ENCODE measurements around the gene TSEN54. TPM values are rescaled to one million over a fixed set of nuclear protein-coding genes. Genes with fewer than 3 reads are reported as not detected.

The TSEN54 gene
- 10 to 100 TPM; 15.4 to 31.2 (median 17.8) TPM for total RNA-seq

DNA sequence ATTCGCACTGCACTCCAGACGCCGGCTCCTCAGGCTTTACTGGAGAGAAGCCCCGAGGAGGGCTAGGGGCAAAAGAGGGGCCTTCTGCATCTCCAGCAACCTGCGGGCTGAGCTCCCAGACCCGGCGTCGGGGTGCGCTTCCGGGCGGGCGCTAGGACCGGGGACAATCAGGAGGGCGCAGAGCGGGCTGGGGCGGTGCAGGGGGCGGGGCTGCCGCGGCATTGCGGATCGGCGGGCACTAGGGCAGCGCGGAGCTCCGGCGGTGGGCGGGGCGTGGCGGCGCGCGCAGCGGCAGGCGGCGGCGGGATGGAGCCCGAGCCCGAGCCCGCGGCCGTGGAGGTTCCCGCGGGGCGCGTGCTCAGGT, at the start of gene TSEN54:
Gene TSEN54 (plus strand): TSS at position 274 of the 364 bp plus-strand sequence. CDS start 33 bp downstream, at position 307.
- peaks cover 33 to 46% of the 10 kb centered on the region in 2 donors for H3K4me1 ChIP-seq
- peak within 1 kb of the TSS; percentile 91 to 95 (median 93) for H3K27ac ChIP-seq
- in situ Hi-C loops (cut with MboI; ENCODE audit: low sequenced_read_pairs in 4 of 4), result loop anchor here in 1 of 4 donors (10.0 kb wide), 1 partner anchor 91 kb away; no protein-coding TSS in a partner anchor
- intact Hi-C loops (cut with DNase I; ENCODE audit: low total_unique reads), result loop anchor here (1.0 to 10.0 kb wide), 4 partner anchors 9 to 251 kb away; partner anchors contain the start of genes GGA3, LLGL2 and MRPS7
- no peaks in the 10 kb centered on the region for H3K27me3 ChIP-seq
- peak; percentile 37 to 57 for TF ChIP-seq POLR2A (IDR thresholded peaks at IDR 0.05)
- TF ChIP-seq, protein P1, sequence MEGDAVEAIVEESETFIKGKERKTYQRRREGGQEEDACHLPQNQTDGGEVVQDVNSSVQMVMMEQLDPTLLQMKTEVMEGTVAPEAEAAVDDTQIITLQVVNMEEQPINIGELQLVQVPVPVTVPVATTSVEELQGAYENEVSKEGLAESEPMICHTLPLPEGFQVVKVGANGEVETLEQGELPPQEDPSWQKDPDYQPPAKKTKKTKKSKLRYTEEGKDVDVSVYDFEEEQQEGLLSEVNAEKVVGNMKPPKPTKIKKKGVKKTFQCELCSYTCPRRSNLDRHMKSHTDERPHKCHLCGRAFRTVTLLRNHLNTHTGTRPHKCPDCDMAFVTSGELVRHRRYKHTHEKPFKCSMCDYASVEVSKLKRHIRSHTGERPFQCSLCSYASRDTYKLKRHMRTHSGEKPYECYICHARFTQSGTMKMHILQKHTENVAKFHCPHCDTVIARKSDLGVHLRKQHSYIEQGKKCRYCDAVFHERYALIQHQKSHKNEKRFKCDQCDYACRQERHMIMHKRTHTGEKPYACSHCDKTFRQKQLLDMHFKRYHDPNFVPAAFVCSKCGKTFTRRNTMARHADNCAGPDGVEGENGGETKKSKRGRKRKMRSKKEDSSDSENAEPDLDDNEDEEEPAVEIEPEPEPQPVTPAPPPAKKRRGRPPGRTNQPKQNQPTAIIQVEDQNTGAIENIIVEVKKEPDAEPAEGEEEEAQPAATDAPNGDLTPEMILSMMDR (IDR thresholded peaks at IDR 0.05 in 4 of 5, conservative IDR thresholded peaks at IDR 0.05 in 1 of 5), result no peak
- DNase-seq, result peak; percentile 86 to 91
- H3K36me3 ChIP-seq, result peaks cover 0 to 6% of the 10 kb centered on the region in 2 donors
- peak within 1 kb of the TSS; percentile 81 to 95 (median 90) for H3K4me3 ChIP-seq
- H3K9me3 ChIP-seq, result no peaks in the 10 kb centered on the region
- ATAC-seq, result peak; percentile 73 to 78

DNA sequence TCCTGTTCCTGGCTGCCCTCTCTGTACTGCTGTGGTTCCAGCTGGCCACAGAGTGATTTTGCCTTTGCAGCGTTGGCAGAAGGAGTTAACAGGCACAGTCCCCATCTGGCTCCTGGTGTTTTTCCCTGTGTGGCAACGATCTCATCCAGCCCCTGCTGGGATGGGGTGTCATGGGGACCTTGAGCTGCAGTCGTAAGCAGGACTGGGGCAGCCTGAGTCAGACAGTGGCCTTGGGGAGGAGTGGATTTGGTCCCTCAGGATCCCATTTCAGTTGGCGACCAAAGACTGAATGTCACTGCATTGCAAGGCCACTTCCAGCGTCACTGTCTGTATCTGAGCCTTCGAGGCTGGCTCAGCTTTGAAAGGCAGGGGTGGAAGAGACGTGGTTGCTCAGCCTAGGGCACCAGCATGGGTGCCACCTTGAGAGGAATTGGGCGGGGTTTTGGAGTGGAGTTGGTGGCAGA, 48.0 kb upstream of the TSEN54 start:
- DNase-seq (peak; percentile 63 to 93), ATAC-seq (peak; percentile 97 to 99)
- intact Hi-C loops (cut with DNase I; ENCODE audit: low total_unique reads), result no loop called here
- Histone ChIP-seq H3K27ac (peak overlapping the region; percentile 85 to 89 (median 87)), H3K4me3 (no peak overlapping the region), H3K9me3 (no peaks in the 10 kb centered on the region), H3K4me1 (peaks cover 24 to 33% of the 10 kb centered on the region in 2 donors), H3K27me3 (no peaks in the 10 kb centered on the region), H3K36me3 (no peaks in the 10 kb centered on the region)
- TF ChIP-seq POLR2A (IDR thresholded peaks at IDR 0.05), result peak; percentile 61 to 69
- TF ChIP-seq, protein P1 (IDR thresholded peaks at IDR 0.05 in 4 of 5, conservative IDR thresholded peaks at IDR 0.05 in 1 of 5), result no peak
- in situ Hi-C loops (cut with MboI; ENCODE audit: low sequenced_read_pairs in 4 of 4), result no loop called here

DNA sequence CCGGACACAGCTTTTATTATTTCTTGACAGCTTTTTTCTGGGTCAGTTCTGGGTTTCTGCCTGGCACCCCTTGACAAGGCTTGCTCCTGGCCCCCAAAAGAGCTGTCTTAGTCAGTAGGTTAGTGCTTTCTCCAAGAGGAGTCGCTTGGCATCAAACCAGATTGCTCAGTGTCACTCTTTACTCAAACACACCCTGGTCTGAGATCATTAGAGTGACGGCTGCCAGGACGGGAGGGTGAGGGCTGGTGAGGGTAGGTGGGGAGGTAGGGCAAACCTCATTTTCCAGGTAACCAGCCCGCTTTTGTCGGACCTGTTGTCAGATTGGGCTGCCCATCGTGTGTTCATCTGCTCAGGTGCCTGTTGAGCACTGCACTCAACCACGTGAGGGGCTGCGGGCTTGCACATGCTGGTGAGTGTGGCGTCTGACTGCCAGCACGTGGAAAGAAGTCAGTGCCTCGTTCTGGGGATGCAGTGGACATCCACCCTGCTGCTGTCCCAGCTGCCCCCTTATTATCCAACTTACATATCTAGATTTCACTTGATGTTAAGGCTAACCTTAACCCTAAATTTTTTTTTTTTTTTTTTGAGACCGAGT, 47.5 kb upstream of the TSEN54 start:
- H3K9me3 ChIP-seq, result no peaks in the 10 kb centered on the region
- no peaks in the 10 kb centered on the region for H3K27me3 ChIP-seq
- ATAC-seq (peak; percentile 25 to 63), DNase-seq (peak in 1 of 2 donors; percentile 58)
- in situ Hi-C loops (cut with MboI; ENCODE audit: low sequenced_read_pairs in 4 of 4), result no loop called here
- no peaks in the 10 kb centered on the region for H3K36me3 ChIP-seq
- TF ChIP-seq POLR2A (IDR thresholded peaks at IDR 0.05), result no peak
- TF ChIP-seq, protein P1 (IDR thresholded peaks at IDR 0.05 in 4 of 5, conservative IDR thresholded peaks at IDR 0.05 in 1 of 5), result no peak
- H3K4me3 ChIP-seq, result no peak overlapping the region
- intact Hi-C loops (cut with DNase I; ENCODE audit: low total_unique reads), result no loop called here
- H3K27ac ChIP-seq, result peak overlapping the region; percentile 85 to 89 (median 87)
- H3K4me1 ChIP-seq, result peaks cover 22 to 35% of the 10 kb centered on the region in 2 donors

DNA sequence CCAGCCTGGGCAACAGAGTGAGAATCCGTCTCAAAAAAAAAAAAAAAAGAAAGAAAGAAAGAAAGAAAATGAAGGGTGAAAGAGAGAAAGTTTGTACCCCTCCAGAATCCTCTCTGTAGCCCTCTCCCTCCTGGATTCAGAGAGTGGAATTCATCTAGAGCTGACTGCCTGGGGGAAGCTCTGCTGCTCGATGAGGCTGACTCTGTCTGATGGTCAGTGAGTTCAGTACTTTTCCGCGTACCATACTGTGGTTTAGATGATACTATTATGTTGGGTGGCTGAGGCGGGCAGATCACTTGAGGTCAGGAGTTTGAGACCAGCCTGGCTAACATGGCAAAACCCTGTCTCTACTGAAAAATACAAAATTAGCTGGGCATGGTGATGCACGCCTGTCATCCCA, 45.1 kb upstream of the TSEN54 start:
- no peak for TF ChIP-seq POLR2A (IDR thresholded peaks at IDR 0.05)
- TF ChIP-seq, protein P1 (IDR thresholded peaks at IDR 0.05 in 4 of 5, conservative IDR thresholded peaks at IDR 0.05 in 1 of 5), result no peak
- no peaks in the 10 kb centered on the region for H3K9me3 ChIP-seq
- H3K4me1 ChIP-seq, result peaks cover 34 to 54% of the 10 kb centered on the region in 2 donors
- no peak overlapping the region for H3K4me3 ChIP-seq
- intact Hi-C loops (cut with DNase I; ENCODE audit: low total_unique reads), result no loop called here
- ATAC-seq (no peak), DNase-seq (no peak)
- H3K27me3 ChIP-seq, result no peaks in the 10 kb centered on the region
- in situ Hi-C loops (cut with MboI; ENCODE audit: low sequenced_read_pairs in 4 of 4), result no loop called here
- H3K36me3 ChIP-seq, result no peaks in the 10 kb centered on the region
- peak overlapping the region in 1 of 4 donors; percentile 18 for H3K27ac ChIP-seq

Data from gastrocnemius medialis (tissue), 4 donors.